GM10266 (cell line): ENCODE measurements around the gene PTPN22.

Experiments used
- DNase-seq: peaks from one replicate; pipeline ENCODE4 v3.0.0; 2012; ENCODE audit errors: extremely low spot score
- CTCF ChIP-seq: IDR thresholded peaks from 2 replicates; pipeline ENCODE4 v1.5.1; 2012; ENCODE audit warnings: mild to moderate bottlenecking, low read depth; ENCODE audit not compliant: control insufficient read depth, insufficient read depth; ENCODE audit errors: missing control alignments

Gene PTPN22

GRCh38 chr1:113821916-113822315, 49.6 kb downstream of the PTPN22 start:
- DNase-seq, result no peak
- TF ChIP-seq CTCF, result no peak

- TF ChIP-seq CTCF, result no peak
- DNase-seq, result no peak
Measured at GRCh38 chr1:113818578-113818977, 52.9 kb downstream of the PTPN22 start.

GRCh38 chr1:113813218-113813617, 58.3 kb downstream of the PTPN22 start:
- no peak for TF ChIP-seq CTCF
- DNase-seq, result no peak

DNA sequence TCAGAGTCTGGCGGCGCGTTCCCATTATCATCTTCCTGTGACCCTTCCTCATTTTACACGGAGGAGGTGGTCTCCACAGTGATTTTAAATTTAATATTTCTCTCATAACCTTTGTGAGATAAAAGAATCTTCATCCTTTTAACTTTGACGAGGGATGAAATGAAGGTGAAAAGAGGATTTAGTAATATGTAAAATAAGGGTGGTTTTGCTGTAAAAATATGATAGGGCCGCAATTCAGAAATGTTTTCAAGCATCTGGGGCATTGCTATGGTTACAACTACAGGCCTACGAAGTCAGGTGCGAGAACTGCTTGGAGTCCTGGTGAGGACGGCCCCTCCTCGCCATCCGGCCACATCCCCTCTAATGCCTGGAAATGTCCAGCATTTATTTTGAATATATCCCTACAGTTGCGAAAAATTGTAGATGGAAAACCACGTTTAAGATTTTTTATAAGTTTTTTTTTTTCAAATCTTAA, 58.8 kb downstream of the PTPN22 start:
- TF ChIP-seq CTCF, result no peak
- peak; percentile 16 for DNase-seq

GRCh38 chr1:113811888-113812660, 59.4 kb downstream of the PTPN22 start, which contains the start of gene RSBN1:
TSS of gene RSBN1 (minus strand) at chr1:113812476. CDS start at chr1:113812412, 64 bp downstream.
- peak; percentile 10 for TF ChIP-seq CTCF

GRCh38 chr1:113811156-113811887, 60.2 kb downstream of the PTPN22 start:
- TF ChIP-seq CTCF, result no peak
- DNase-seq, result peak; percentile 24

More at GRCh38 chr1:113811888-113812660, 59.4 kb downstream of the PTPN22 start, which contains the start of gene RSBN1:
- DNase-seq, result peak; percentile 90
